Measurements from ENCODE around the gene SSR2. TPM values are rescaled to one million over a fixed set of nuclear protein-coding genes. Genes with fewer than 3 reads are reported as not detected.
"Not testable (repeated sequence)": the region's sequence is repeated elsewhere in the genome, so short reads cannot be mapped to it uniquely, and the experiment has no call there.

The SSR2 gene
- total and polyA plus RNA-seq, 2 donors, result 251 to 262 TPM

DNA sequence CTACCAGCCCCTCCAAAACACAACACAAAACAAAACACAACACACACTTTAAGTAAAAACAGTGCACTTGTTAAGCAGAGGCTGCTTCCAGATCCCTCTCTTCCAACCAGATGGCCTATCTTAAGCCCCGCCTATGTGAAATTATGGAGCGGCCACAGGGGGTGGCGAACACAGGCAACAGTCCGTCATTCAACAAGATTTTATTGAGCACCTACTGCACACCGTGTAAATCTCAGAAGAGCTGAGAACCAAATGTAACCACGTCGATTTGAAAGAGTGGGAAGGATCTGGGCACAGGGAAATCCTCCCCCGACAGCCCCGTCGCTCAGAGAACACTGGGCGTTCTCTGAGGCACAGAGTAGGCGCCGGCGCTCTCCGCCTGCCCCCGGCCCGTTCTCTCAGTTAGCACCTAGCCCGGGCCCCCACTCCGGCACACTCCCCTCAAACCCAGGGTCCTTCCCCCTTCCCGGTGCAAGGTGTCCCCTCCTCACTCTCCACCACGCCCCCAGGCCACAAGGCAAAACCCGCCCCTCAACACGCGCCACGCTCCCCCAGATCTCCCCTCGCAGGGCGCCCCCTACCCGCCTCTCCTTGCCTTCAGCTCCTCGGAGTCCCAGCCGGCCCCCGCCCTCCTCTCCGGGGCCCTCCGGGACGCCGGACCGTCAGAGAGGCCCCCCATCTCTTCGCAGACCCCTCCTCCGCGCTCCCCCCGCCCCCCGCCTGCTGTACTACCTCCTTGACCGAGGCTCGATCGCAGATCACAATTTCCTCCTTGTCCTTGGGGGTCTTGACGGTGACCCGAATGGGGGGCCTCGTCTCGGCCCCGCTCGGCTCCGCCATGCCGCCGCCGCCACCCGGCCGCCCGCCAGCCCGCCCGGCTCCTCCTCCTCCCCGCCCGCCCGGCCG lies 32.4 kb upstream of the SSR2 start:
- WGBS, result 2% methylated on average over 60 of the region's 63 CpGs
- H3K9me3 ChIP-seq (ENCODE audit: control insufficient read depth in 2 of 2, insufficient read depth in 1 of 2, low read length in 1 of 2), result no peaks in the 10 kb centered on the region
- peak in 8 of 9 donors; percentile 51 to 85 (median 68) for DNase-seq (ENCODE audit: low read depth in 6 of 9, low spot score in 9 of 9)
- no peaks in the 10 kb centered on the region for H3K27me3 ChIP-seq (ENCODE audit: control insufficient read depth in 2 of 2, insufficient read depth in 1 of 2, low read length in 1 of 2)
- peaks cover 10 to 23% of the 10 kb centered on the region in 2 donors for H3K4me1 ChIP-seq (ENCODE audit: control insufficient read depth in 2 of 2, insufficient read depth in 2 of 2, low read length in 2 of 2)
- H3K36me3 ChIP-seq (ENCODE audit: control insufficient read depth in 2 of 2, insufficient read depth in 2 of 2, low read length in 1 of 2), result peaks cover 13 to 30% of the 10 kb centered on the region in 2 donors
- H3K4me3 ChIP-seq (ENCODE audit: low read length in 2 of 2), result peak overlapping the region; percentile 65 to 72
- peak overlapping the region; percentile 60 to 75 for H3K27ac ChIP-seq (ENCODE audit: low read depth in 1 of 2, low read length in 1 of 2)

GRCh38 chr1:156051011-156051725 lies 30.4 kb upstream of the SSR2 start:
- peaks cover 8 to 32% of the 10 kb centered on the region in 2 donors for H3K36me3 ChIP-seq (ENCODE audit: control insufficient read depth in 2 of 2, insufficient read depth in 2 of 2, low read length in 1 of 2)
- WGBS, result 97% methylated on average over 7 of the region's 7 CpGs
- H3K4me1 ChIP-seq (ENCODE audit: control insufficient read depth in 2 of 2, insufficient read depth in 2 of 2, low read length in 2 of 2), result peaks cover 10 to 21% of the 10 kb centered on the region in 2 donors
- no peaks in the 10 kb centered on the region for H3K9me3 ChIP-seq (ENCODE audit: control insufficient read depth in 2 of 2, insufficient read depth in 1 of 2, low read length in 1 of 2)
- no peaks in the 10 kb centered on the region for H3K27me3 ChIP-seq (ENCODE audit: control insufficient read depth in 2 of 2, insufficient read depth in 1 of 2, low read length in 1 of 2)
- H3K4me3 ChIP-seq (ENCODE audit: low read length in 2 of 2), result no peak overlapping the region
- no peak overlapping the region for H3K27ac ChIP-seq (ENCODE audit: low read depth in 1 of 2, low read length in 1 of 2)
- no peak for DNase-seq (ENCODE audit: low read depth in 6 of 9, low spot score in 9 of 9)

DNA sequence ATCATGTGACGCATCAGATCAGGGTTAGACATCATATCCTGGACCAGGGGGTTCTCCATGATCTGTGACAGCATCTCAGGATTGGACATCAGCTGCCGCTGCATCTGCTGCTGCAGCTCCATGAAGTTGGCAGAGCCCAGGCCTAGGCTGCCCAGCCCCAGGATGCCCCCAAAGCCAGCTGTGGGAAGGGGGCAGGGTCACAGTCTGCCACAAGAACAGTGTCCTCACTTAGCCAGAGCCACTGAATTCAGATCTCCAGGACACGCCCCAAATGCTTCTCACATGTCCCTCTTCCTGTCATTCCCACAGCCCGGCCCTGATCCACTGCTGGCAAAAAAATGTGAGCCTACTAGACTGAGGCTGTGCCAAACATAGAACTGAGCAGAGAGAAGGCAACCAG lies 29.6 kb upstream of the SSR2 start:
- no peaks in the 10 kb centered on the region for H3K9me3 ChIP-seq (ENCODE audit: control insufficient read depth in 2 of 2, insufficient read depth in 1 of 2, low read length in 1 of 2)
- H3K27me3 ChIP-seq (ENCODE audit: control insufficient read depth in 2 of 2, insufficient read depth in 1 of 2, low read length in 1 of 2), result no peaks in the 10 kb centered on the region
- H3K36me3 ChIP-seq (ENCODE audit: control insufficient read depth in 2 of 2, insufficient read depth in 2 of 2, low read length in 1 of 2), result peaks cover 8 to 32% of the 10 kb centered on the region in 2 donors
- H3K27ac ChIP-seq (ENCODE audit: low read depth in 1 of 2, low read length in 1 of 2), result no peak overlapping the region
- peaks cover 8 to 23% of the 10 kb centered on the region in 2 donors for H3K4me1 ChIP-seq (ENCODE audit: control insufficient read depth in 2 of 2, insufficient read depth in 2 of 2, low read length in 2 of 2)
- DNase-seq (ENCODE audit: low read depth in 6 of 9, low spot score in 9 of 9), result no peak
- H3K4me3 ChIP-seq (ENCODE audit: low read length in 2 of 2), result no peak overlapping the region
- WGBS, result 96% methylated on average over 4 of the region's 4 CpGs

GRCh38 chr1:156048663-156049258 lies 28.0 kb upstream of the SSR2 start:
- peaks cover 15 to 24% of the 10 kb centered on the region in 2 donors for H3K4me1 ChIP-seq (ENCODE audit: control insufficient read depth in 2 of 2, insufficient read depth in 2 of 2, low read length in 2 of 2)
- peaks cover 8 to 34% of the 10 kb centered on the region in 2 donors for H3K36me3 ChIP-seq (ENCODE audit: control insufficient read depth in 2 of 2, insufficient read depth in 2 of 2, low read length in 1 of 2)
- no peak for DNase-seq (ENCODE audit: low read depth in 6 of 9, low spot score in 9 of 9)
- H3K27ac ChIP-seq (ENCODE audit: low read depth in 1 of 2, low read length in 1 of 2), result no peak overlapping the region
- H3K4me3 ChIP-seq (ENCODE audit: low read length in 2 of 2), result no peak overlapping the region
- WGBS, result 98% methylated on average over 3 of the region's 3 CpGs
- H3K9me3 ChIP-seq (ENCODE audit: control insufficient read depth in 2 of 2, insufficient read depth in 1 of 2, low read length in 1 of 2), result no peaks in the 10 kb centered on the region
- no peaks in the 10 kb centered on the region for H3K27me3 ChIP-seq (ENCODE audit: control insufficient read depth in 2 of 2, insufficient read depth in 1 of 2, low read length in 1 of 2)

GRCh38 chr1:156045076-156045475 lies 24.3 kb upstream of the SSR2 start:
- Histone ChIP-seq H3K36me3 (ENCODE audit: control insufficient read depth in 2 of 2, insufficient read depth in 2 of 2, low read length in 1 of 2) (peaks cover 19 to 47% of the 10 kb centered on the region in 2 donors), H3K4me3 (ENCODE audit: low read length in 2 of 2) (no peak overlapping the region), H3K27ac (ENCODE audit: low read depth in 1 of 2, low read length in 1 of 2) (peak overlapping the region; percentile 54 to 66), H3K9me3 (ENCODE audit: control insufficient read depth in 2 of 2, insufficient read depth in 1 of 2, low read length in 1 of 2) (no peaks in the 10 kb centered on the region), H3K27me3 (ENCODE audit: control insufficient read depth in 2 of 2, insufficient read depth in 1 of 2, low read length in 1 of 2) (no peaks in the 10 kb centered on the region), H3K4me1 (ENCODE audit: control insufficient read depth in 2 of 2, insufficient read depth in 2 of 2, low read length in 2 of 2) (peaks cover 10 to 17% of the 10 kb centered on the region in 2 donors)
- DNase-seq (ENCODE audit: low read depth in 6 of 9, low spot score in 9 of 9), result peak in 3 of 9 donors; percentile 31 to 68 (median 48)
- WGBS, result 45% methylated on average over 4 of the region's 4 CpGs

GRCh38 chr1:156042828-156043227 lies 22.1 kb upstream of the SSR2 start:
- Histone ChIP-seq H3K4me1 (ENCODE audit: control insufficient read depth in 2 of 2, insufficient read depth in 2 of 2, low read length in 2 of 2) (peaks cover 10 to 17% of the 10 kb centered on the region in 2 donors), H3K36me3 (ENCODE audit: control insufficient read depth in 2 of 2, insufficient read depth in 2 of 2, low read length in 1 of 2) (peaks cover 19 to 43% of the 10 kb centered on the region in 2 donors), H3K27me3 (ENCODE audit: control insufficient read depth in 2 of 2, insufficient read depth in 1 of 2, low read length in 1 of 2) (no peaks in the 10 kb centered on the region), H3K27ac (ENCODE audit: low read depth in 1 of 2, low read length in 1 of 2) (no peak overlapping the region), H3K9me3 (ENCODE audit: control insufficient read depth in 2 of 2, insufficient read depth in 1 of 2, low read length in 1 of 2) (no peaks in the 10 kb centered on the region), H3K4me3 (ENCODE audit: low read length in 2 of 2) (no peak overlapping the region)
- DNase-seq (ENCODE audit: low read depth in 6 of 9, low spot score in 9 of 9), result no peak
- 94% methylated on average over 3 of the region's 3 CpGs for WGBS

DNA sequence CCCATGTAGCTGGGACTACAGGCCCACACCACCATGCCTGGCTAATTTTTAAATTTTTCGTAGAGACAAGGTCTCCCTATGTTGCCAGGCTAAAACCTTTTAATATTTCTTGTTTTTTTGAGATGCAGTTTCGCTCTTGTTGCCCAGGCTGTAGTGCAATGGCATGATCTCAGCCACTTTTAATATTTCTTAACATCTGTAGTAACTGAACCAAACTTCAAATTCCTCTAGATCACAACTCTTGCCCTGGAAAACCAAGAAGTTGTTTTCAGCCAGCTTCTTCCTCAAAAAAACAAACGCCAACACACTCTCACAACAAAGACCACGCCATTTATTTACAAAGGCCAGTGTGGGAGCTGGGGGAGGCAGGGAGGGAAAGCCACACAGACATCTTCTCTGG lies 14.2 kb upstream of the SSR2 start:
- H3K27me3 ChIP-seq (ENCODE audit: control insufficient read depth in 2 of 2, insufficient read depth in 1 of 2, low read length in 1 of 2); H3K4me3 ChIP-seq (ENCODE audit: low read length in 2 of 2); H3K27ac ChIP-seq (ENCODE audit: low read depth in 1 of 2, low read length in 1 of 2); H3K4me1 ChIP-seq (ENCODE audit: control insufficient read depth in 2 of 2, insufficient read depth in 2 of 2, low read length in 2 of 2); H3K9me3 ChIP-seq (ENCODE audit: control insufficient read depth in 2 of 2, insufficient read depth in 1 of 2, low read length in 1 of 2); DNase-seq (ENCODE audit: low read depth in 6 of 9, low spot score in 9 of 9): not testable (repeated sequence)
- 97% methylated on average over 4 of the region's 4 CpGs for WGBS
- H3K36me3 ChIP-seq (ENCODE audit: control insufficient read depth in 2 of 2, insufficient read depth in 2 of 2, low read length in 1 of 2), result peaks cover 21 to 27% of the 10 kb centered on the region in 2 donors

GRCh38 chr1:156033011-156033410 lies 12.3 kb upstream of the SSR2 start:
- Histone ChIP-seq H3K4me1 (ENCODE audit: control insufficient read depth in 2 of 2, insufficient read depth in 2 of 2, low read length in 2 of 2) (no peaks in the 10 kb centered on the region), H3K27ac (ENCODE audit: low read depth in 1 of 2, low read length in 1 of 2) (no peak overlapping the region), H3K27me3 (ENCODE audit: control insufficient read depth in 2 of 2, insufficient read depth in 1 of 2, low read length in 1 of 2) (no peaks in the 10 kb centered on the region), H3K9me3 (ENCODE audit: control insufficient read depth in 2 of 2, insufficient read depth in 1 of 2, low read length in 1 of 2) (no peaks in the 10 kb centered on the region), H3K36me3 (ENCODE audit: control insufficient read depth in 2 of 2, insufficient read depth in 2 of 2, low read length in 1 of 2) (peaks cover 12 to 16% of the 10 kb centered on the region in 2 donors), H3K4me3 (ENCODE audit: low read length in 2 of 2) (no peak overlapping the region)
- DNase-seq (ENCODE audit: low read depth in 6 of 9, low spot score in 9 of 9), result no peak
- WGBS, result 76% methylated on average over 6 of the region's 6 CpGs

DNA sequence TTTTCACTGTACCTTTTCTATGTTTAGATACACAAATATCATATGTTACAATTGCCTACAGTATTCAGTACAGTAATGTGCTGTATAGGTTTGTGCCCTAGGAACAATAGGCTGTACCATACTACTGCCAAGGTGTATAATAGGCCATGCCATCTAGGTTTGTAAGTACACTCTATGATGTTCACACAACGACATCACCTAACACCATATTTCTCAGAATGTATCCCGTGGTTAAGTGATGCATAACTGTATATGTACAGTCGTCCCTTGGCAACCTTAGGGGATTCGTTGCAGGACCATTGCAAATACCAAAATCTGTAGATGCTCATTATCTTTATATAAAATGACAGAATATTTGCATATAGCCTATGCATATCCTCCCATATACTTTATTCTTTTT lies 5.8 kb upstream of the SSR2 start:
- no peaks in the 10 kb centered on the region for H3K9me3 ChIP-seq (ENCODE audit: control insufficient read depth in 2 of 2, insufficient read depth in 1 of 2, low read length in 1 of 2)
- no peaks in the 10 kb centered on the region for H3K27me3 ChIP-seq (ENCODE audit: control insufficient read depth in 2 of 2, insufficient read depth in 1 of 2, low read length in 1 of 2)
- no peaks in the 10 kb centered on the region for H3K36me3 ChIP-seq (ENCODE audit: control insufficient read depth in 2 of 2, insufficient read depth in 2 of 2, low read length in 1 of 2)
- H3K4me3 ChIP-seq (ENCODE audit: low read length in 2 of 2), result no peak overlapping the region
- no peak overlapping the region for H3K27ac ChIP-seq (ENCODE audit: low read depth in 1 of 2, low read length in 1 of 2)
- H3K4me1 ChIP-seq (ENCODE audit: control insufficient read depth in 2 of 2, insufficient read depth in 2 of 2, low read length in 2 of 2), result peaks cover 0 to 3% of the 10 kb centered on the region in 2 donors
- WGBS, result 93% methylated on average over 4 of the region's 4 CpGs
- DNase-seq (ENCODE audit: low read depth in 6 of 9, low spot score in 9 of 9), result no peak
